SW 1271 (cell line): ENCODE results near the gene GCSAML.

ENCODE experiments used
- DNase-seq, 2 experiments: peaks; one replicate each; lab custom pipeline; 2025; lab: John Stamatoyannopoulos, UW

GCSAML gene

GRCh38 chr1:247574236-247574635, 25.3 kb downstream of the GCSAML start:
- no peak for DNase-seq

GRCh38 chr1:247574664-247575063, 25.7 kb downstream of the GCSAML start:
- DNase-seq: no peak

GRCh38 chr1:247576514-247576913, 27.6 kb downstream of the GCSAML start:
- peak; percentile 40 to 68 for DNase-seq

- no peak for DNase-seq
These were observed 30.1 kb downstream of the GCSAML start for GRCh38 chr1:247578946-247579460.

GRCh38 chr1:247588060-247588459, 39.1 kb downstream of the GCSAML start, which contains the start of gene OR2G2:
TSS of gene OR2G2 (plus strand) at chr1:247588360. CDS start at chr1:247588360, 0 bp downstream.
- DNase-seq: no peak

- DNase-seq: no peak
These were observed 56.4 kb downstream of the GCSAML start, which contains the start of gene OR2G3 for GRCh38 chr1:247605286-247605685. TSS of gene OR2G3 (plus strand) at chr1:247605586. CDS start at chr1:247605586, 0 bp downstream.

- no peak for DNase-seq
These were observed 64.5 kb downstream of the GCSAML start for GRCh38 chr1:247613405-247613804.

GRCh38 chr1:247614625-247615024, 65.7 kb downstream of the GCSAML start:
- no peak for DNase-seq
